NB4 (cell line): ENCODE results near the gene BZW2.
"Not testable (repeated sequence)": the region's sequence is repeated elsewhere in the genome, so short reads cannot be mapped to it uniquely, and the experiment has no call there.

ENCODE experiments used
- DNase-seq: peaks from one replicate; pipeline ENCODE4 v3.0.0; 2010; ENCODE audit warnings: low read depth
- H3K4me3 ChIP-seq: one replicate; pipeline ENCODE4 v1.5.1; 2011; ENCODE audit warnings: mild to moderate bottlenecking, low read depth, low read length, moderate library complexity
- CTCF ChIP-seq: IDR thresholded peaks from one replicate; pipeline ENCODE4 v1.5.1; 2012; ENCODE audit warnings: low read depth, low read length
- MAX ChIP-seq: IDR thresholded peaks from 2 replicates; pipeline ENCODE4 v1.6.1; 2011; ENCODE audit warnings: low read depth, low read length
- MYC ChIP-seq: IDR thresholded peaks from 2 replicates; pipeline ENCODE4 v1.6.1; 2011; ENCODE audit warnings: low read depth, low read length
- POLR2A ChIP-seq: IDR thresholded peaks from 2 replicates; pipeline ENCODE4 v1.6.1; 2011; ENCODE audit warnings: mild to moderate bottlenecking; ENCODE audit not compliant: insufficient read length; ENCODE audit errors: extremely low read depth

BZW2 gene

GRCh38 chr7:16655394-16655793 is 9.4 kb downstream of the BZW2 start:
- DNase-seq, result no peak
- no peak overlapping the region for H3K4me3 ChIP-seq
- TF ChIP-seq MAX (no peak), CTCF (no peak), MYC (no peak), POLR2A (no peak)

- DNase-seq, result no peak
- no peak overlapping the region for H3K4me3 ChIP-seq
- TF ChIP-seq MYC (no peak), MAX (no peak), CTCF (no peak), POLR2A (no peak)
These were observed 10.2 kb downstream of the BZW2 start for GRCh38 chr7:16656141-16656540.

GRCh38 chr7:16657656-16658279 is 11.8 kb downstream of the BZW2 start:
- no peak overlapping the region for H3K4me3 ChIP-seq
- DNase-seq, result peak; percentile 79
- TF ChIP-seq CTCF, result no peak
- 0 out of 2 replicates have a peak, but pooled peaks have one; percentile 7 for TF ChIP-seq MAX
- TF ChIP-seq MYC, result peak; percentile 71
- no peak for TF ChIP-seq POLR2A

GRCh38 chr7:16659854-16660497 is 14.0 kb downstream of the BZW2 start:
- H3K4me3 ChIP-seq, result not testable (repeated sequence)

GRCh38 chr7:16660702-16661464 is 14.9 kb downstream of the BZW2 start:
- TF ChIP-seq POLR2A, result no peak
- no peak for TF ChIP-seq CTCF
- peak; percentile 92 for TF ChIP-seq MYC
- peak; percentile 85 for TF ChIP-seq MAX
- peak; percentile 75 for DNase-seq
- no peak overlapping the region for H3K4me3 ChIP-seq

More at GRCh38 chr7:16659854-16660497, 14.0 kb downstream of the BZW2 start:
- DNase-seq, result peak; percentile 34

GRCh38 chr7:16661924-16662323 is 15.9 kb downstream of the BZW2 start:
- peak; percentile 39 for DNase-seq
- H3K4me3 ChIP-seq, result no peak overlapping the region
- TF ChIP-seq POLR2A (no peak), CTCF (no peak), MYC (no peak), MAX (no peak; the same call in 1 of the 2 replicates)
